HEK293 (cell line): Measurements from ENCODE around the gene MOGAT3.
A peak's percentile ranks its signal among the peaks of the same experiment; 100 is the strongest.
"Not testable (repeated sequence)": the region's sequence is repeated elsewhere in the genome, so short reads cannot be mapped to it uniquely, and the experiment has no call there.

Experiments
- CTCF ChIA-PET: fragments of 350-600 bp; formaldehyde crosslinking; extraction: SDS; loops from one replicate; lab custom pipeline; 2021; ENCODE audit warnings: antibody characterized with exemption; lab: Yijun Ruan, JAX
- POLR2A ChIA-PET: fragments of 300-600 bp; formaldehyde crosslinking; extraction: SDS; loops from one replicate; lab custom pipeline; 2020; ENCODE audit warnings: antibody characterized with exemption, inconsistent platforms; lab: Yijun Ruan, JAX
- H3K27ac ChIP-seq: fragments of 200-500 bp; sonication (Bioruptor generic); 2 replicates; pipeline ENCODE4 v1.5.1; 2014; ENCODE audit warnings: low read depth, low read length, control low read depth, inconsistent platforms; ENCODE audit errors: extremely low read depth
- H3K36me3 ChIP-seq, 2 experiments: fragments of 200-500 bp in 1 of 2; sonication (Bioruptor generic) in 1 of 2; 1 replicate in 1 of 2; 2 replicates in 1 of 2; pipeline ENCODE4 v1.5.1; 2014 to 2017; ENCODE audit warnings: inconsistent platforms in 2 of 2, low read length in 2 of 2; ENCODE audit not compliant: control insufficient read depth in 2 of 2, insufficient read depth in 1 of 2
- H3K4me1 ChIP-seq: fragments of 200-500 bp; sonication (Bioruptor generic); 2 replicates; pipeline ENCODE4 v1.5.1; 2014; ENCODE audit warnings: mild to moderate bottlenecking, low read length, inconsistent platforms; ENCODE audit not compliant: control insufficient read depth, insufficient read depth
- H3K4me3 ChIP-seq: 2 replicates; pipeline ENCODE4 v1.5.1; 2011; ENCODE audit warnings: low read depth, mild to moderate bottlenecking, control low read depth, low read length, moderate library complexity
- H3K9me3 ChIP-seq: fragments of 200-500 bp; sonication (Bioruptor generic); 2 replicates; pipeline ENCODE4 v1.5.1; 2014; ENCODE audit warnings: low read depth, low read length, inconsistent platforms; ENCODE audit not compliant: control insufficient read depth, insufficient read depth
- EGR2 ChIP-seq: fragments of 450-650 bp; formaldehyde crosslinking; IDR thresholded peaks from 2 replicates; pipeline ENCODE4 v1.5.1; 2016; ENCODE audit warnings: low read depth, missing biosample characterization, missing genetic modification characterization
- PRDM2 ChIP-seq: fragments of 450-650 bp; formaldehyde crosslinking; IDR thresholded peaks from 2 replicates; pipeline ENCODE4 v1.5.1; 2016; ENCODE audit warnings: missing biosample characterization, missing genetic modification characterization, borderline replicate concordance
- ZFHX2 ChIP-seq: fragments of 450-650 bp; formaldehyde crosslinking; conservative IDR thresholded peaks from 2 replicates; pipeline ENCODE4 v1.5.1; 2016; ENCODE audit warnings: missing biosample characterization, missing genetic modification characterization
- ZNF121 ChIP-seq: fragments of 450-650 bp; formaldehyde crosslinking; IDR thresholded peaks from 2 replicates; pipeline ENCODE4 v1.5.1; 2016; ENCODE audit warnings: missing biosample characterization, missing genetic modification characterization
- ZNF175 ChIP-seq: fragments of 450-650 bp; formaldehyde crosslinking; IDR thresholded peaks from 2 replicates; pipeline ENCODE4 v1.5.1; 2016; ENCODE audit warnings: missing biosample characterization, missing genetic modification characterization
- TF ChIP-seq, protein P1 (sequence below): fragments of 450-650 bp; formaldehyde crosslinking; IDR thresholded peaks from 2 replicates; pipeline ENCODE4 v1.5.1; 2016; ENCODE audit warnings: missing biosample characterization, missing genetic modification characterization

Gene MOGAT3

DNA sequence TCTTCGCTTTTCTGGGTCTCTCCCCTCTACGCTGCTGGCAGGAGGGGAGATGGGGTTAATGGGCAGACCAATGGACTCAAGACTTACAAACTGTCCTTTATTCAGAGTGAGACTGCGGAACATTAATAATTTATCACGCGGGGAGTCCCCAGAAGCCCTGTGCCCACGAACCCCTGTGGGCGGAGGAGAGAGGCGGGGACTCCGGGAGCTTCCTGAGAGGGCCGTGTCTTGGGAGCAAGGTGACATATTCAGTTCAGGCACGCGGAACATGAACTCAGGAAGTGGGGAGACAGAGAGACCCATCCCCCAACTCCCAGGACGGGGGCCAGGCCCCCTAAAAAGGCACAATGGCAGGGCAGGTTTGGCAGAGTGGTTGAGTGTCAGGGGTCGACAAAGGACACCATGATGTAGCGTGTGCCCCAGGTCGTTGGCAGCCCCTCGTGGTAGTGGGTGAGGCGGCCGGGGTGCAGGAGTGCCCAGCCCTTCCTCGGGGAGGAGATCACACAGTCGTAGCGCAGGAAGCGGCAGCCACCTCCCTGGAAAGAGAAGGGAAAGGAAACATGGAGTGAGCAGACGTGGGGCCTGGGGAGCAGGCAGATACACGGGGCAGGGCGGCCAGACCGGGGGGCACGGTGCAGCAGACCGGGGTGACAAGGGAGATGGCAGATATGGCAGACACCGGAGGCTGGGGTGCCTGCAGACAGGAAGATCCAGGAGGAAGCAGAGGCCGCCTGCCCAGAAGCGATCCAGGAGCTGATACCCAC lies 5.2 kb upstream of the MOGAT3 start:
- H3K27ac ChIP-seq = no peak overlapping the region
- no peak overlapping the region for H3K4me3 ChIP-seq
- TF ChIP-seq ZFHX2 (tag by site-specific recombination) (peak; percentile 35), ZNF175 (no peak), PRDM2 (tag by site-specific recombination) (no peak), EGR2 (tag by site-specific recombination) (0 out of 2 replicates have a peak, but pooled peaks have one; percentile 23)
- peaks cover 0 to 20% of the 10 kb centered on the region in 2 experiments; a peak in 2 of 3 replicates for H3K36me3 ChIP-seq
- H3K9me3 ChIP-seq = no peaks in the 10 kb centered on the region
- ChIA-PET CTCF (interaction anchor here (0.6 to 0.9 kb wide), 5 partner anchors 20 to 302 kb away, joined by 3 to 6 read pairs (median 3); no protein-coding TSS in a partner anchor), POLR2A (no interaction called here)
- H3K4me1 ChIP-seq = no peaks in the 10 kb centered on the region

DNA sequence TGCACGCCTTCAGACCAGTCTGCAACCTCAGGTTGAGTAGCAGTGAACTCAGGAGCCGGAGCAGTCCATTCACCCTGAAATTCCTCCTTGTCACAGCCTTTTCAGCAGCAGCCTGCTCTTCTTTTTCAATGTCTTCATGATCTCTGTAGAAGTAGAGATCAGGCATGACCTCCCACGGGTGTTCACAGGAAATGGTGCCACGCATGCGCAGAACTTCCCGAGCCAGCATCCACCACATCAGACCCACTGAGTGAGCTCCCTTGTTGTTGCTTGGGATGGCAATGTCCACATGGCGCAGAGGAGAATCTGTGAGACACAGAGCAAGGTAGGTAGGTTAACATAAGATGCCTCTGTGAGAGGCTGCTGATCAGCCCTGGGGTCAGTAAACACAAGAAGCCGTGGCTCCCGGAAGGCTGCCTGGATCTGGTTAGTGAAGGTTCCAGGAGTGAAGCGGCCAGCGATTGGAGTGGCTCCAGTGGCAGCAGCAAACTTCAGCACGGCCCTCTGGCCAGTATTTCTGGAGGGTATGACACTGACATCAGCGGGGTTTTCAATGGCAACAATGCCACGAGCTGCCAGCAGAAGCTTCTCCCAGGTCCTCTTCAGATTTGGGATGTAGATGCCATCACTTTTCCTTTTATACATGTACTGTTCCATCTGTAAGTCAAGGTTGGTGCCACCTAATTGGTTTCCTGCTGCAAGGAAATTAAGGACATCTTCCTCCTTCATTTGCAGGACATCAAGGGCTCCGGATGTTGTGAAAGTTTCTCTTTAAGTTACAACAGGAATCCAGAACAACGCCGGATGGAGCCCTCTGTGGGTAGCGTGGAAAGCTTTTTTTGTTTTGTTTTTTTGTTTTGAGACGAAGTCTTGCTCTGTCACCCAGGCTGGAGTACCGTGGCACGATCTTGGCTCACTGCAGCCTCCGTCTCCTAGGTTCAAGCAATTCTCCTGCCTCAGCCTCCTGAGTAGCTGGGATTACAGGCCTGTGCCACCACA lies 3.2 kb upstream of the MOGAT3 start:
- CTCF ChIA-PET = interaction anchor here (0.7 to 3.2 kb wide), 3 partner anchors 9 to 40 kb away, joined by 3 to 17 read pairs (median 5); no protein-coding TSS in a partner anchor
- not testable (repeated sequence) for H3K4me1 ChIP-seq, H3K4me3 ChIP-seq, H3K27ac ChIP-seq, H3K9me3 ChIP-seq
- POLR2A ChIA-PET = interaction anchor here (0.6 to 0.9 kb wide), 2 partner anchors 14 to 17 kb away, joined by 3 read pairs; partner anchors contain the start of gene ZNHIT1
- peaks cover 0 to 10% of the 10 kb centered on the region in 2 experiments; a peak in 2 of 3 replicates for H3K36me3 ChIP-seq

GRCh38 chr7:101202603-101202918 lies 1.7 kb upstream of the MOGAT3 start:
- CTCF ChIA-PET = interaction anchor here (3.2 kb wide), 1 partner anchor 10 kb away, joined by 17 read pairs; no protein-coding TSS in a partner anchor
- no peaks in the 10 kb centered on the region for H3K9me3 ChIP-seq
- TF ChIP-seq ZNF121 (tag by site-specific recombination) = peak; percentile 34; the same call in 1 of the 2 replicates
- TF ChIP-seq, protein P1, sequence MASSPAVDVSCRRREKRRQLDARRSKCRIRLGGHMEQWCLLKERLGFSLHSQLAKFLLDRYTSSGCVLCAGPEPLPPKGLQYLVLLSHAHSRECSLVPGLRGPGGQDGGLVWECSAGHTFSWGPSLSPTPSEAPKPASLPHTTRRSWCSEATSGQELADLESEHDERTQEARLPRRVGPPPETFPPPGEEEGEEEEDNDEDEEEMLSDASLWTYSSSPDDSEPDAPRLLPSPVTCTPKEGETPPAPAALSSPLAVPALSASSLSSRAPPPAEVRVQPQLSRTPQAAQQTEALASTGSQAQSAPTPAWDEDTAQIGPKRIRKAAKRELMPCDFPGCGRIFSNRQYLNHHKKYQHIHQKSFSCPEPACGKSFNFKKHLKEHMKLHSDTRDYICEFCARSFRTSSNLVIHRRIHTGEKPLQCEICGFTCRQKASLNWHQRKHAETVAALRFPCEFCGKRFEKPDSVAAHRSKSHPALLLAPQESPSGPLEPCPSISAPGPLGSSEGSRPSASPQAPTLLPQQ = no peak
- TF ChIP-seq, all 188 proteins: peak for 1
- Histone ChIP-seq H3K4me3 (no peak overlapping the region), H3K36me3 (peaks cover 0 to 2% of the 10 kb centered on the region in 2 experiments; a peak in 1 of 3 replicates), H3K27ac (no peak overlapping the region), H3K4me1 (no peaks in the 10 kb centered on the region)
- POLR2A ChIA-PET = interaction anchor here (0.6 to 1.5 kb wide), 2 partner anchors 15 to 51 kb away, joined by 5 to 6 read pairs; partner anchors contain the start of genes PLOD3 and ZNHIT1
